Tibial nerve (tissue), 4 donors: Measurements from ENCODE around the gene SLC35G6.

ENCODE experiments used
- CTCF ChIP-seq, 5 experiments: fragments of 200-600 bp in 3 of 5; fragments of 450-650 bp in 2 of 5; sonication (generic) in 3 of 5; IDR thresholded peaks; one replicate each; pipeline ENCODE4 v1.5.1; 2016 to 2019; ENCODE audit warnings: antibody characterized with exemption in 5 of 5, mild to moderate bottlenecking in 3 of 5, moderate library complexity in 2 of 5
- EP300 ChIP-seq, 2 donors: sonication (generic); formaldehyde crosslinking; IDR thresholded peaks; one replicate each; pipeline ENCODE4 v1.6.1; 2017; ENCODE audit warnings: antibody characterized with exemption in 2 of 2, mild to moderate bottlenecking in 1 of 2

DNA sequence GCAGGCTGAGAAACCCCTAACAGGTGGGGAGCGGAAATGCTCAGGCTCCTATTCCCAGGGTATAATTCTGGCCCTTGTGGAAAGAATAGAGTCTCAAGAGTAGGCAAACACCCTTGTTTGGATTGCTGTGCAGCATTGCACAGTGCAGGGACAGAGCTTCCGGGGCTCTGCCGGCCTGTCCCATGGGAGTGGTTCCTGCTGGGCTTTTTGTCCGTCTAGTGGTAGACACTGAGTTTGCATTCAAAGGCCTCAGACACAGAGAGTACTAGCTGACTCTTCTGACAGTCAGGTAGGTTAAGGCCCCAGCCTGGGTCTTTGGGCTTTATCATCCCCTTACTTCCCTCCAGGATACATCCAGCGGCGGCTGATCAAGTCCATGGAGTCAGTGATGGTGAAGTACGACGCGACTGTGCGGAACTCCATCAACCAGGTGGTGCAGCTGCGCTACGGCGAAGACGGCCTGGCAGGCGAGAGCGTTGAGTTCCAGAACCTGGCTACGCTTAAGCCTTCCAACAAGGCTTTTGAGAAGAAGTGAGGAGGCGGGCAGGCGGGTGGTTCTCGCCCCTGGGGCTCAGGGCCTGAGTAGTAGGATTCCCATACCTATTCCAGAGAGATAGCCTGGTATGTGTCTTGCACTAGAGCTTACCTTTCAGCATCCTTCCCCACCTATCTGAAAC lies 21.1 kb downstream of the SLC35G6 start:
- TF ChIP-seq CTCF (IDR thresholded peaks at IDR 0.05) (no peak), EP300 (IDR thresholded peaks at IDR 0.05) (no peak)
